Urinary bladder (tissue), 4 donors: ENCODE data around the gene GPR32. TPM values are rescaled to one million over a fixed set of nuclear protein-coding genes. Genes with fewer than 3 reads are reported as not detected.
"Not testable (repeated sequence)": the region's sequence is repeated elsewhere in the genome, so short reads cannot be mapped to it uniquely, and the experiment has no call there.

ENCODE experiments used
- DNase-seq: peaks from one replicate; pipeline ENCODE4 v3.0.0-alpha.2; 2015; ENCODE audit errors: extremely low spot score
- H3K27ac ChIP-seq: one replicate; pipeline ENCODE4 v1.5.1; 2013; ENCODE audit warnings: low read depth, mild to moderate bottlenecking, moderate library complexity
- H3K36me3 ChIP-seq: one replicate; pipeline ENCODE4 v1.6.1; 2013; ENCODE audit warnings: mild to moderate bottlenecking, moderate library complexity; ENCODE audit not compliant: insufficient read depth
- H3K4me1 ChIP-seq: one replicate; pipeline ENCODE4 v1.6.1; 2013; ENCODE audit warnings: mild to moderate bottlenecking, moderate library complexity; ENCODE audit not compliant: insufficient read depth
- H3K4me3 ChIP-seq: one replicate; pipeline ENCODE4 v1.5.1; 2013; ENCODE audit warnings: low read depth, low read length
- WGBS: extraction: QIAGEN DNeasy Blood & Tissue Kit; methylation state at CpG from one replicate; pipeline ENCODE4 v1.1.7; 2013; 5-methylcytosine and 5-hydroxymethylcytosine counted together
- polyA plus RNA-seq: library from polyadenylated mRNA; stranded (reverse); fragments of 200-250 nt; gene quantifications from one replicate; pipeline ENCODE4 v1.2.3, GENCODE V29; 2013
- total RNA-seq: library from RNA; depleted of rRNA; stranded (reverse); fragments of >200 nt; gene quantifications from one replicate; pipeline ENCODE4 v1.2.3, GENCODE V29; 2014
- donor health status: healthy with polysubstance abuse.
- donor health status: healthy.

The GPR32 gene, protein sequence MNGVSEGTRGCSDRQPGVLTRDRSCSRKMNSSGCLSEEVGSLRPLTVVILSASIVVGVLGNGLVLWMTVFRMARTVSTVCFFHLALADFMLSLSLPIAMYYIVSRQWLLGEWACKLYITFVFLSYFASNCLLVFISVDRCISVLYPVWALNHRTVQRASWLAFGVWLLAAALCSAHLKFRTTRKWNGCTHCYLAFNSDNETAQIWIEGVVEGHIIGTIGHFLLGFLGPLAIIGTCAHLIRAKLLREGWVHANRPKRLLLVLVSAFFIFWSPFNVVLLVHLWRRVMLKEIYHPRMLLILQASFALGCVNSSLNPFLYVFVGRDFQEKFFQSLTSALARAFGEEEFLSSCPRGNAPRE
- total RNA-seq: not detected
- polyA plus RNA-seq: not detected

DNA sequence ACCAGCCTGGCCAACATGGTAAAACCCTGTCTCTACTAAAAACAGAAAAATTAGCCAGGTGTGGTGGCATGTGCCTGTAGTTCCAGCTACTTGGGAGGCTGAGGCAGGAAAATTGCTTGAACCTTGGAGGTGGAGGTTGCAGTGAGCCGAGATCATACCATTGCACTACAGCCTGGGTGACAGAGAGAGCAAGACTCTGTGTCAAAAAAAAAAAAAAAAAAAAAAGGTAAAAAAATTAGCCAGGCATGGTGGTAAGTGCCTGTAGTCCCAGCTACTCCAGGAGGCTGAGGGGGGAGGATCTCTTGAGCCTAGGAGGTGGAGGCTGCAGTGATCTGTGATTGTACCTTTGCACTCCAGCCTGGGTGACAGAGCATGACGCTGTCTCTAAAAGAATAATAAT, at the start of gene GPR32:
TSS of gene GPR32 (plus strand) at position 301 of the 400 bp plus-strand sequence. CDS start 137 bp downstream, outside the sequence.
- not testable (repeated sequence) for H3K4me3 ChIP-seq, H3K4me1 ChIP-seq, DNase-seq, H3K36me3 ChIP-seq, H3K27ac ChIP-seq
- WGBS: 80% methylated on average over 2 of the region's 2 CpGs

DNA sequence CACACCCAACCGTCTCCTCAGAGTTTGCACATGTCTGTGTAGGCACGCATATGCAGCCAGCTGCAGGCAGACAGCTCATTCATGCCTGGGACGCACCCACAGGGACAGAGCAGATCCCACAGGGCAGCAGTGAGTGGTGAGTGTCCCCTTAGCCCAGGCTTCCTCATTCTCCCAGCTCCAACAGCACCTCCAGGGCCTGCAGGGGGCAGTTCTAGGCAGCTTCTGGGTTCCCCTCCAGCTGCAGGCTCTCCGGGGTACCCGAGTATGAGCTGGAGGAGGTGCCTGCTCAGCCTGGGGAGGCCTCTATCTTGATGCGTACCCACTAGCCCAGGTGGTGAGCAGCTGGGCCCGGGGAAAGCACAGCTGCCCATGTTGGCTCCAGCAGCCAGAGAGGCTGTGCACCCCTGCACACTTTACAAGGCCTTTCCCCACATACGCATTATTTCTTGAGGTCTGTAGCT, 49.3 kb upstream of the GPR32 start:
- Histone ChIP-seq H3K27ac (no peak overlapping the region), H3K4me3 (no peak overlapping the region), H3K36me3 (no peaks in the 10 kb centered on the region), H3K4me1 (peaks cover 2% of the 10 kb centered on the region)
- 42% methylated on average over 8 of the region's 8 CpGs for WGBS
- DNase-seq: no peak

DNA sequence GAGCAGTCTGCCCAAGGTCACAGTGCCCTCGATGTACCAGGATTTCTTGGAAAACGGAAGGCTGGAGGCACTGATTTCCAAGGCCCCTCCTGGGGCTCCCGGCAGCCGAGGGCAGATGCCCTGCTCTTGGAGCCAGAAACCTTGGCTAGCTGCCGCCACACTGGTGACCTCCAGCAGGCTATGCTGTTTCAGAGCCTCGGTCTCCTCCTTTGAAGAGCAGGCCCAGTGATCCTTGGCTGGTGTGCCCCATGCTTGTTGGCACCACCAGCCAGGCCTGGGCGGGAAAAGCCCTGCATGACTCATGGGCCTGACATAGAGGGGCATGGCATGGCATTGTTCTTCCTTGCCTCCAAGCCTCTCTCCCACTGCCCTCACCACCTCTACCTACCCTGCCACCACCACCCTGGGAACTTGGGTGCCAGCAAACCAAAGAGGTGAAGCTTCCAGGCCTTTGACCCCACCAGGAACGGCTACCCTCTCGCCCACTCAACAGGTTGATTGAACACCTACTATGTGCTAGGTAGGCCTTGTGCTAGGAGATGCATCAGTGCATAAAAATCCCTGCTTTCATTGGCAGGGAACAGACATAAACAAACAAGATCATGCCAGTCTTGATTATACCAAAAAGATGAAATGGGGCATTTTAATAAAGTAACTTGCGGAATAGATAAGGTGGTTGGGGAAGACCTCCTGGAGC, 48.7 kb upstream of the GPR32 start:
- Histone ChIP-seq H3K36me3 (no peaks in the 10 kb centered on the region), H3K27ac (no peak overlapping the region), H3K4me3 (no peak overlapping the region), H3K4me1 (peaks cover 2% of the 10 kb centered on the region)
- WGBS: 76% methylated on average over 10 of the region's 10 CpGs
- no peak for DNase-seq

DNA sequence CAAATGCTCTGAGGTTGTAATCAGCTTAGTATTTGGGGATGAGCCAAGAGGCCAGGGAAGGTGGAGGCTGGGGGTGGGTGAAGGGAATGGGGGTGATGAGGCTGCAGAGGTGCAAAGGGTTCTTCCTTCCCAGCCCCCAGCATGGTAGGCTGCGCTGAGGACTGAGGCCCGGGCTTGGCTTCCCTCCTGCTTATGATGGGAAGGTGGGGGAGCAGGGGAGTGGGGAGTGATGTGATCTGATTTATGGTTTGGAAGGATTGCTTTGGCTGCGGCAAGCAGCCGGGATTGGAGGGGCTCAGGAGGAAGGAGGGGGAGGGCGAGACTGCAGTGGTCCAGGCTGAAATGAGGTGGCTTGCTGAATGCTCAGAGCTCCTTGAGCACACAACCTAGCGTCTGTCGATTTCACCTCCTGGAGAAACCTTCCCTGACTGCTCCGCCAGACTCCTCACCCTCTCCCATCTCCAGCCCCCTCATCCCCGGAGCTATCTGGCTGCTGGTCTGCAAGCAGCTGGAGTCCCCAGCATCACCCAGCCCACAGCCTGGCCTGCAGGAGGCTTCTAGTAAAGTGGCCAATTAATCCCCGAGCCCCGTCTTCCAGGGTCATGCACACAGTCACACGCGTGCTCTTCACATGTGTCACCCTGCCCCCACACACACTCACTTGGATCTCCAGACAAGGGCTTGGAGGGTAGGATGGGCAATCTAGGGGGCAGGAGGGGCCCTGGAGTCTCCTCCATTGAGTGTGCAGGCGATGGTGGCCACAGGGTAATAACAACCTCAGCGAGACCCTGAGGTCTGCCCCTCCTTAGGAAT, 47.9 kb upstream of the GPR32 start:
- Histone ChIP-seq H3K4me3 (no peak overlapping the region), H3K27ac (no peak overlapping the region), H3K36me3 (no peaks in the 10 kb centered on the region), H3K4me1 (peaks cover 2% of the 10 kb centered on the region)
- peak; percentile 39 for DNase-seq
- 27% methylated on average over 15 of the region's 15 CpGs for WGBS

DNA sequence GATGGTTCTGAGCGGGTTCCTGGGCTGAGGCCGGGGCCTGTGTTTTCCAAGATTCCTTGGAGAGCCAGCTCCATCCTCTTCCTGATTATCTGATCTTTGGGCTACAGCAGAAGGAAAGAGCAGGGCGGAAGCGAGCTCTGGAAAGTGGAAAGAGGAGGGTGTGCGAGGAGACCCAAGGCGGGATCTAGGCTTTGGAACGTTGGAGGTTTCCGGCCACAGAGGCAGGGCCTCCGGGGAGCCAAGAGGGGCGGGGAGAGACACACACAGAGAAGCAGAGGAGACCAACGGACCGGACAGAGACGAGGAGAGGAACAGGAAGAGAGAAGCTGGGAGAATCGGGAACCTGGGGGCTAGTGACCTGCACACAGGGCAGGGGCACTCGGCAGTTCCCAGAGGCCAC, 47.2 kb upstream of the GPR32 start, which contains the start of gene CLEC11A:
TSS of gene CLEC11A (plus strand) at position 296 of the 400 bp plus-strand sequence. CDS start 162 bp downstream, outside the sequence.
- DNase-seq: peak; percentile 62
- peak within 1 kb of the TSS; percentile 13 for H3K27ac ChIP-seq
- 11% methylated on average over 15 of the region's 15 CpGs for WGBS
- H3K4me3 ChIP-seq: peak within 1 kb of the TSS; percentile 40
- H3K36me3 ChIP-seq: no peaks in the 10 kb centered on the region
- peaks cover 2% of the 10 kb centered on the region for H3K4me1 ChIP-seq

DNA sequence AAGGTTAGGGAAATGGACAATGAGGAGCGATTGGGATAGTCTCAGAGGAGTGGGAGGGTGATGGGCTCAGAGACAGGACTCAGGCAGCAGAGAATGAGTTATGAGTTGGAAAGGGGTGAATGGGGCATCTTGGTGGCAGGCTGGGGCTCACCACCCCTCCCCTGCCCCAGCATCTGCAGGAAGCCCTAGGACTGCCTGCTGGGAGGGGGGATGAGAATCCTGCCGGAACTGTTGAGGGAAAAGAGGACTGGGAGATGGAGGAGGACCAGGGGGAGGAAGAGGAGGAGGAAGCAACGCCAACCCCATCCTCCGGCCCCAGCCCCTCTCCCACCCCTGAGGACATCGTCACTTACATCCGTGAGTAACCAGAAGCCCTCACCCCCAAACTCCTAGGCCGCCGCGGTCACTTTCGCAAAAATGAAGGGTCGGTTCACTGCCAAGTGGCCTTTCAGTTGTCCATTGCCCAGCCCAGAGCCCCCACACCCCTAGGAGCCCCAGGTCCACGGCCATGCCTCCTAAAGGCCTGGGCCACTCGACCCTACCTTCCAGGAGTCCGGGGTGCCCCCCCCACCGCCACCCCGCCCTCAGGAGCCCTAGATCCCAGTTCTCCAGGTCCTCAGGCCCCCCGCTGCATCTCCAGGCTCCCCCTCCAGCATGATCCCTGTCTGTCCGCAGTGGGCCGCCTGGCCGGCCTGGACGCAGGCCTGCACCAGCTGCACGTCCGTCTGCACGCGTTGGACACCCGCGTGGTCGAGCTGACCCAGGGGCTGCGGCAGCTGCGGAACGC, 46.3 kb upstream of the GPR32 start:
- 4% methylated on average over 31 of the region's 31 CpGs for WGBS
- no peak for DNase-seq
- no peaks in the 10 kb centered on the region for H3K4me1 ChIP-seq

DNA sequence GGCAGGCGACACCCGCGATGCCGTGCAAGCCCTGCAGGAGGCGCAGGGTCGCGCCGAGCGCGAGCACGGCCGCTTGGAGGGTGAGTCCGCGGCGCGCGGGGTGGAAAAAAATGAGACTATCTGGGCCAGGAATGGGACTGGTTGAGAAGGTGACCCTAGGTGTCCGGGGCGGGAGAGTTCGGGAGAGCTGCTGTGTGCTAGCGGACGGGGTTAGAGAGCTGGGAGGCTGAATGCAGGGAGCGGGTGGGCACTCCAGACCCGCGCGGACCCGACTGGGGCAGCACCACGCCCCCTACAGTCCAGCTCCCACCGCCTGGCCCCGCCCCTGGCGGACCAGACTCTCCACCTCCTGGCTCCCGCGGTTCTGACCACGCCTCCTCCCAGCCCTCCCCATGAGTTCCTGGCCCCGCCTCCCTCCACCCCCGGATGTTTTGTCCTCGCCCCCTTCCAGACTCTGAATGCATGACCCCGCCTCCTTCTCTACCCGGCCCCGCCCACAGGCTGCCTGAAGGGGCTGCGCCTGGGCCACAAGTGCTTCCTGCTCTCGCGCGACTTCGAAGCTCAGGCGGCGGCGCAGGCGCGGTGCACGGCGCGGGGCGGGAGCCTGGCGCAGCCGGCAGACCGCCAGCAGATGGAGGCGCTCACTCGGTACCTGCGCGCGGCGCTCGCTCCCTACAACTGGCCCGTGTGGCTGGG, 45.6 kb upstream of the GPR32 start:
- peak overlapping the region; percentile 55 for H3K4me3 ChIP-seq
- DNase-seq: peak; percentile 99
- H3K4me1 ChIP-seq: no peaks in the 10 kb centered on the region
- H3K27ac ChIP-seq: peak overlapping the region; percentile 28
- H3K36me3 ChIP-seq: no peaks in the 10 kb centered on the region
- under 1% methylated on average over 65 of the region's 65 CpGs for WGBS

More for the DNA sequence above, 46.3 kb upstream of the GPR32 start:
- H3K36me3 ChIP-seq: no peaks in the 10 kb centered on the region
- H3K27ac ChIP-seq: no peak overlapping the region
- H3K4me3 ChIP-seq: peak overlapping the region; percentile 40

DNA sequence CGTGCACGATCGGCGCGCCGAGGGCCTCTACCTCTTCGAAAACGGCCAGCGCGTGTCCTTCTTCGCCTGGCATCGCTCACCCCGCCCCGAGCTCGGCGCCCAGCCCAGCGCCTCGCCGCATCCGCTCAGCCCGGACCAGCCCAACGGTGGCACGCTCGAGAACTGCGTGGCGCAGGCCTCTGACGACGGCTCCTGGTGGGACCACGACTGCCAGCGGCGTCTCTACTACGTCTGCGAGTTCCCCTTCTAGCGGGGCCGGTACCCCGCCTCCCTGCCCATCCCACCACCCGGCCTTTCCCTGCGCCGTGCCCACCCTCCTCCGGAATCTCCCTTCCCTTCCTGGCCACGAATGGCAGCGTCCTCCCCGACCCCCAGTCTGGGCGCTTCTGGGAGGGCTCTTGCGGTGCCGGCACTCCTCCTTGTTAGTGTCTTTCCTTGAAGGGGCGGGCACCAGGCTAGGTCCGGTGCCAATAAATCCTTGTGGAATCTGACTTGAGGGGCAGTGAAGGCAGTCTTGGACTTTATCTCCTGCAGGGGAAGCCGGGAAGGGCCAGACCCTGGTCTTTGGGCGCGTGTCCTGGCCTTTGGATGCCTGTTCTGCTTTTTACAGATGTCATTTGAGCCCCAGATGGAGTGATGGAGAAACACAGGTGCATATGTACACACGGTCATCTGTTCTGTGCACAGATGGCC, 44.9 kb upstream of the GPR32 start:
- no peaks in the 10 kb centered on the region for H3K4me1 ChIP-seq
- no peak for DNase-seq
- 3% methylated on average over 52 of the region's 52 CpGs for WGBS
- H3K36me3 ChIP-seq: no peaks in the 10 kb centered on the region
- peak overlapping the region; percentile 28 for H3K27ac ChIP-seq
- H3K4me3 ChIP-seq: peak overlapping the region; percentile 55

DNA sequence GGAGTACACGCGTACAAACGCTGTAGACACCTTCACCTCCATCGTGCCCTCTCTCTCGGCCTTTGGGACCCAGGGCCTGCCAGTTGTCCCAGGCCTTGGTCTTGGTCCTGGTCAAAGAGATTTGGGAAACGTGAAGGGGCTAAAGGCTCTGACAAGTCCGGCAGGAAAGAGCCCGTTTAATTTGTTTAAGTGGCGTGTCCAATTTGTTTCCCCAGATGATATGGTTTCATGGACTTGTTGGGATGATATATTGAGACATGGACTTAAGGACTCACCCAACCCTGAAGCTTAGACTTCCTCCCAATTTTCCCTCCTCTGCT, 44.4 kb upstream of the GPR32 start:
- 72% methylated on average over 9 of the region's 9 CpGs for WGBS
- Histone ChIP-seq H3K4me3 (peak overlapping the region; percentile 55), H3K27ac (no peak overlapping the region), H3K4me1 (no peaks in the 10 kb centered on the region), H3K36me3 (no peaks in the 10 kb centered on the region)
- DNase-seq: no peak

DNA sequence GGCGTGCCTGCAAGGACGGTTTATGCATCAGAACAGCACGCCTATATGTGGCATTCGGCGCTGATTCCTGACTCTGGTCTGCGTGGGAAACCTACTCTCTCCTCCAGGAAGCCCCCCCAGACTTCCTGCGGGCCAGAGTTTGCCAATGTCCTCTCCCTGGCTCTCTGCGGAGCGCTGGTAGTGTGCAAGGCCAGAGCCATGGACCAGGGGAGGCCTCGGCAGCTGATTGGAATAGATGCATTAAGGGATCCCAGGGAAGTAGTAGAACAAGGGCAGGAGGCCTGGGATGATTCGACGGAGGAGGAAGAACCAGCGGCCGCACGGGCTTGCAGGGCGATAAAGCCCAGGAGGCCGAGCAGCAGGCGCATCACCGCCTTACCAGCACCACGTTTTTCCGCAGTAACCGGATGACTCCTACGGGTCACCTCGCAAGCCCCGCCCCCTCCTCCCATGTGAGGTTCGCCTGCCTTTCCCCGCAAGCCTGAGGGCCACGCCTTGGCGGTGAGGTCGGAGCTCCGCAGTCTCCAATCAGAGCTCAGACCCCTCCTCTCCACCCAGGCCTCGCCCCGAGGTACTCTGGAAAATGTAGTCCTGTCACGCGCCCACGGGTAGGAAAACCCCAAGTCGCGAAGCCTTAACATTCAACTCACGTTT, 42.1 kb upstream of the GPR32 start:
- peak; percentile 46 for DNase-seq
- Histone ChIP-seq H3K36me3 (no peaks in the 10 kb centered on the region), H3K27ac (no peak overlapping the region), H3K4me1 (no peaks in the 10 kb centered on the region), H3K4me3 (no peak overlapping the region)
- 12% methylated on average over 39 of the region's 39 CpGs for WGBS

DNA sequence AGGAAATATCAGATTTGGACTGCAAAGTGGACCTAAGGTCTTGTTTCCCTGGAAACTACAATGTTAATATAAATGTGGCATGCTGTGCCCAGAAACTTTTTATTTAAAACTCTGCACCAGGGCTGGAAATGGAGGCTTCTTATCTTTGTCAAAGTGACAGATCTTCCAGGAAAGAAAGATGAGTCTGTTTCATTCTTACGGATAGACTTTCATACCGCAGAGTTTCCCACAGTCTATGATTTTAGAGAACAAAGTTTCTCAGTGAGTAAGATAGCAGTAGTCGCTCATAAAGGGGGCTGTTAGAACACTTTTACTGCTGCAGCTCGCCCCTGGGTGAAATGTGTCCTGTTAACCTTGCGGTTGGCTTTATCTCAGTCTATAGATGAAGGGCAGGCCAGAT, 40.4 kb upstream of the GPR32 start:
- H3K27ac ChIP-seq: no peak overlapping the region
- no peak for DNase-seq
- H3K36me3 ChIP-seq: no peaks in the 10 kb centered on the region
- no peaks in the 10 kb centered on the region for H3K4me1 ChIP-seq
- H3K4me3 ChIP-seq: no peak overlapping the region
- WGBS: 52% methylated on average over 5 of the region's 5 CpGs

DNA sequence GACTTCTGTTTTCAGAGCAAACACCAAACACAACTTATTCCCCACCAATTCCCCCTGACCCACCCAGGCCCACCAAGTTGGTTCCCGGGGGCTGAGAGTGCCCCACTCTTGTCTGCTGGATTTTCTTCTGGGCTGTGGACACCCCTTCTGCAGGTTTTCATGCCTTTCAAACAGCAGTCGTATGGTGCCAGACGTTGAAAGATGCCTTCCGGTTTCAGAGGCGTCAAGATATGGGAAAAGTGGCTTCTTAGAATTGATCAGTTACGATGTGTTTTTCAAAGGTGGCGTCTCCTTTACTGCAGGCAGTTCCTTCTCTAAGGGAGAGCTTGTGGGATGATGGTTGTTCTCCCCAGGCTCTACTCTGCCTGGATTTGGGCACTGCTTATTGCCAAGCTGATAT, 34.4 kb upstream of the GPR32 start:
- WGBS: 31% methylated on average over 7 of the region's 7 CpGs
- DNase-seq: no peak
- no peak overlapping the region for H3K4me3 ChIP-seq
- H3K27ac ChIP-seq: no peak overlapping the region
- H3K4me1 ChIP-seq: no peaks in the 10 kb centered on the region
- H3K36me3 ChIP-seq: no peaks in the 10 kb centered on the region
